ENCODE results near the gene HUNK. TPM values are rescaled to one million over a fixed set of nuclear protein-coding genes. Genes with fewer than 3 reads are reported as not detected.

Gene HUNK
- total RNA-seq, 1 experiment from 2014 or later: 7.0 TPM

DNA sequence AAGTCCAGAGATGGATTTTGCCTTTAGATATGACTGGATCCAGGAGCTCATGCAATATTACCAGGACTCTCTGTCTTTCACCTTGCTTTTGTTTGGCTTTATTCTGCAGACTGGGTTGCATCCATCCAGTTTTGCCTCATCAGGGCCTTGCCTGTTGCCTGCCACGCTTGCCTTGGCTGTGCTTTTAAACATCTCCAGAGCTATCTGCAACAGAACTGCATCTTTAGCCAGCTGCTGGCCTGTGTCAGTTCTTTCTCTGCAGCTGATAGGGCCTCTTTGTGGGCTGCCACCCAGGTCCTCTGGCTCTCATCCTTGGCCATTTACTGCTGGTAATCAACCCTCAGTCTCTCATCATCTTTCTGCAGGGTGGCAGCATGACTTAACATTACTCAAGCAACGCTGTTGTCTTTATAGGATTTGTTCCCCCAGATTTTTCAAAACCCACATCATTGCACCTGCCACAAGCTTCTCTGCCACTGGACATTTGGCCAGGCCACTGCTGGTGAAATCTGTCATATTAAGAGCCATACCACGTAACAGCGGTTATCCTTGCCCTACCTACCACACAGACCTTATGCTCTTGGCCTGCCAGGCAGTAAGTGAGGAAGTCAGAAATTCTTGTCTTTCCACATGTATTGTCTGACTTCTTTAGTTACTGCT lies 24.4 kb upstream of the HUNK start (continued):
- TF ChIP-seq, protein P1, sequence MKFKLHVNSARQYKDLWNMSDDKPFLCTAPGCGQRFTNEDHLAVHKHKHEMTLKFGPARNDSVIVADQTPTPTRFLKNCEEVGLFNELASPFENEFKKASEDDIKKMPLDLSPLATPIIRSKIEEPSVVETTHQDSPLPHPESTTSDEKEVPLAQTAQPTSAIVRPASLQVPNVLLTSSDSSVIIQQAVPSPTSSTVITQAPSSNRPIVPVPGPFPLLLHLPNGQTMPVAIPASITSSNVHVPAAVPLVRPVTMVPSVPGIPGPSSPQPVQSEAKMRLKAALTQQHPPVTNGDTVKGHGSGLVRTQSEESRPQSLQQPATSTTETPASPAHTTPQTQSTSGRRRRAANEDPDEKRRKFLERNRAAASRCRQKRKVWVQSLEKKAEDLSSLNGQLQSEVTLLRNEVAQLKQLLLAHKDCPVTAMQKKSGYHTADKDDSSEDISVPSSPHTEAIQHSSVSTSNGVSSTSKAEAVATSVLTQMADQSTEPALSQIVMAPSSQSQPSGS (CRISPR knock-in tag; IDR thresholded peaks at IDR 0.05; ENCODE audit: borderline replicate concordance, low read depth): no peak
- TF ChIP-seq, protein P2, sequence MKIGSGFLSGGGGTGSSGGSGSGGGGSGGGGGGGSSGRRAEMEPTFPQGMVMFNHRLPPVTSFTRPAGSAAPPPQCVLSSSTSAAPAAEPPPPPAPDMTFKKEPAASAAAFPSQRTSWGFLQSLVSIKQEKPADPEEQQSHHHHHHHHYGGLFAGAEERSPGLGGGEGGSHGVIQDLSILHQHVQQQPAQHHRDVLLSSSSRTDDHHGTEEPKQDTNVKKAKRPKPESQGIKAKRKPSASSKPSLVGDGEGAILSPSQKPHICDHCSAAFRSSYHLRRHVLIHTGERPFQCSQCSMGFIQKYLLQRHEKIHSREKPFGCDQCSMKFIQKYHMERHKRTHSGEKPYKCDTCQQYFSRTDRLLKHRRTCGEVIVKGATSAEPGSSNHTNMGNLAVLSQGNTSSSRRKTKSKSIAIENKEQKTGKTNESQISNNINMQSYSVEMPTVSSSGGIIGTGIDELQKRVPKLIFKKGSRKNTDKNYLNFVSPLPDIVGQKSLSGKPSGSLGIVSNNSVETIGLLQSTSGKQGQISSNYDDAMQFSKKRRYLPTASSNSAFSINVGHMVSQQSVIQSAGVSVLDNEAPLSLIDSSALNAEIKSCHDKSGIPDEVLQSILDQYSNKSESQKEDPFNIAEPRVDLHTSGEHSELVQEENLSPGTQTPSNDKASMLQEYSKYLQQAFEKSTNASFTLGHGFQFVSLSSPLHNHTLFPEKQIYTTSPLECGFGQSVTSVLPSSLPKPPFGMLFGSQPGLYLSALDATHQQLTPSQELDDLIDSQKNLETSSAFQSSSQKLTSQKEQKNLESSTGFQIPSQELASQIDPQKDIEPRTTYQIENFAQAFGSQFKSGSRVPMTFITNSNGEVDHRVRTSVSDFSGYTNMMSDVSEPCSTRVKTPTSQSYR (CRISPR knock-in tag; IDR thresholded peaks at IDR 0.05): no peak
- no peak for TF ChIP-seq ELF4 (CRISPR knock-in tag; IDR thresholded peaks at IDR 0.05; ENCODE audit: low read depth)
- no peak for TF ChIP-seq KAT7 (CRISPR knock-in tag; IDR thresholded peaks at IDR 0.05; ENCODE audit: borderline replicate concordance)
- TF ChIP-seq, protein P3, sequence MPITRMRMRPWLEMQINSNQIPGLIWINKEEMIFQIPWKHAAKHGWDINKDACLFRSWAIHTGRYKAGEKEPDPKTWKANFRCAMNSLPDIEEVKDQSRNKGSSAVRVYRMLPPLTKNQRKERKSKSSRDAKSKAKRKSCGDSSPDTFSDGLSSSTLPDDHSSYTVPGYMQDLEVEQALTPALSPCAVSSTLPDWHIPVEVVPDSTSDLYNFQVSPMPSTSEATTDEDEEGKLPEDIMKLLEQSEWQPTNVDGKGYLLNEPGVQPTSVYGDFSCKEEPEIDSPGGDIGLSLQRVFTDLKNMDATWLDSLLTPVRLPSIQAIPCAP (CRISPR knock-in tag; IDR thresholded peaks at IDR 0.05): no peak
- no peak for TF ChIP-seq NFYB (CRISPR knock-in tag; conservative IDR thresholded peaks at IDR 0.05; ENCODE audit: low read depth)
- TF ChIP-seq, protein P4, sequence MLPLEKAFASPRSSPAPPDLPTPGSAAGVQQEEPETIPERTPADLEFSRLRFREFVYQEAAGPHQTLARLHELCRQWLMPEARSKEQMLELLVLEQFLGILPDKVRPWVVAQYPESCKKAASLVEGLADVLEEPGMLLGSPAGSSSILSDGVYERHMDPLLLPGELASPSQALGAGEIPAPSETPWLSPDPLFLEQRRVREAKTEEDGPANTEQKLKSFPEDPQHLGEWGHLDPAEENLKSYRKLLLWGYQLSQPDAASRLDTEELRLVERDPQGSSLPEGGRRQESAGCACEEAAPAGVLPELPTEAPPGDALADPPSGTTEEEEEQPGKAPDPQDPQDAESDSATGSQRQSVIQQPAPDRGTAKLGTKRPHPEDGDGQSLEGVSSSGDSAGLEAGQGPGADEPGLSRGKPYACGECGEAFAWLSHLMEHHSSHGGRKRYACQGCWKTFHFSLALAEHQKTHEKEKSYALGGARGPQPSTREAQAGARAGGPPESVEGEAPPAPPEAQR (CRISPR knock-in tag; IDR thresholded peaks at IDR 0.05): no peak
- no peak for TF ChIP-seq ESRRA (CRISPR knock-in tag; IDR thresholded peaks at IDR 0.05; ENCODE audit: borderline replicate concordance)
- TF ChIP-seq ZNF121 (CRISPR knock-in tag; IDR thresholded peaks at IDR 0.05): no peak
- no peak for TF ChIP-seq ZNF396 (CRISPR knock-in tag; IDR thresholded peaks at IDR 0.05; ENCODE audit: borderline replicate concordance)
- no peak for TF ChIP-seq NFATC4 (CRISPR knock-in tag; IDR thresholded peaks at IDR 0.05)
- TF ChIP-seq GTF2I (CRISPR knock-in tag; conservative IDR thresholded peaks at IDR 0.05): no peak

DNA sequence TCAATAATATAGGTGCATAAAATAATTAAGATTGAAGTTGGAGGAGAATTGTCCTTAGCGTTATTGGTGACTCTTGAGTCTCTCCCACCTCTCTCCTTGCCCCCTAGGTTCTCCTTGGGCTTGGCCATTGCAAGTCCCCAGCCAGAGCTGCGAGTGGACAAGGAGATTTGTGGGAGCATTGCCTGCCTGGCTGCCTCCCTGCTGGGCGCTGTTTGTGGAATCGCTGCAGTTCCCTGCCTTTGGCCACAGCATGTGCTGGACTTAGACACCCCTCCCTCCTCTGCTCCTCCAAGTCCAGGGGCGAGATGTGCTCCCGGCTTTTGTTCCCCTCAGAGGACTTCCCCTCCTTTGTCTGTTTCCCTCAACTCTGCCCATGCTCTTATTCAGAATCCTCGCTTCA lies 21.9 kb upstream of the HUNK start:
- ATAC-seq (no peak), DNase-seq (ENCODE audit: low spot score) (no peak)
- Mint-ChIP-seq H3K4me3 (no peak overlapping the region), H3K36me3 (no peaks in the 10 kb centered on the region), H3K27me3 (ENCODE audit: low read depth) (no peaks in the 10 kb centered on the region), H3K4me1 (no peaks in the 10 kb centered on the region), H3K9me3 (peaks cover 13% of the 10 kb centered on the region; the same call in 1 of the 2 replicates), H3K27ac (no peak overlapping the region)
- ChIA-PET CTCF (no interaction called here), POLR2A (no interaction called here)
- TF ChIP-seq, protein P5, sequence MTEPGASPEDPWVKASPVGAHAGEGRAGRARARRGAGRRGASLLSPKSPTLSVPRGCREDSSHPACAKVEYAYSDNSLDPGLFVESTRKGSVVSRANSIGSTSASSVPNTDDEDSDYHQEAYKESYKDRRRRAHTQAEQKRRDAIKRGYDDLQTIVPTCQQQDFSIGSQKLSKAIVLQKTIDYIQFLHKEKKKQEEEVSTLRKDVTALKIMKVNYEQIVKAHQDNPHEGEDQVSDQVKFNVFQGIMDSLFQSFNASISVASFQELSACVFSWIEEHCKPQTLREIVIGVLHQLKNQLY (CRISPR knock-in tag; IDR thresholded peaks at IDR 0.05): no peak
- TF ChIP-seq, protein P6, sequence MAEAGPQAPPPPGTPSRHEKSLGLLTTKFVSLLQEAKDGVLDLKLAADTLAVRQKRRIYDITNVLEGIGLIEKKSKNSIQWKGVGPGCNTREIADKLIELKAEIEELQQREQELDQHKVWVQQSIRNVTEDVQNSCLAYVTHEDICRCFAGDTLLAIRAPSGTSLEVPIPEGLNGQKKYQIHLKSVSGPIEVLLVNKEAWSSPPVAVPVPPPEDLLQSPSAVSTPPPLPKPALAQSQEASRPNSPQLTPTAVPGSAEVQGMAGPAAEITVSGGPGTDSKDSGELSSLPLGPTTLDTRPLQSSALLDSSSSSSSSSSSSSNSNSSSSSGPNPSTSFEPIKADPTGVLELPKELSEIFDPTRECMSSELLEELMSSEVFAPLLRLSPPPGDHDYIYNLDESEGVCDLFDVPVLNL (CRISPR knock-in tag; IDR thresholded peaks at IDR 0.05; ENCODE audit: borderline replicate concordance, low read depth): no peak
- no peak for TF ChIP-seq ZNF423 (CRISPR knock-in tag; IDR thresholded peaks at IDR 0.05)
- TF ChIP-seq, protein P7, sequence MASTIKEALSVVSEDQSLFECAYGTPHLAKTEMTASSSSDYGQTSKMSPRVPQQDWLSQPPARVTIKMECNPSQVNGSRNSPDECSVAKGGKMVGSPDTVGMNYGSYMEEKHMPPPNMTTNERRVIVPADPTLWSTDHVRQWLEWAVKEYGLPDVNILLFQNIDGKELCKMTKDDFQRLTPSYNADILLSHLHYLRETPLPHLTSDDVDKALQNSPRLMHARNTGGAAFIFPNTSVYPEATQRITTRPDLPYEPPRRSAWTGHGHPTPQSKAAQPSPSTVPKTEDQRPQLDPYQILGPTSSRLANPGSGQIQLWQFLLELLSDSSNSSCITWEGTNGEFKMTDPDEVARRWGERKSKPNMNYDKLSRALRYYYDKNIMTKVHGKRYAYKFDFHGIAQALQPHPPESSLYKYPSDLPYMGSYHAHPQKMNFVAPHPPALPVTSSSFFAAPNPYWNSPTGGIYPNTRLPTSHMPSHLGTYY (CRISPR knock-in tag; IDR thresholded peaks at IDR 0.05): no peak
- TF ChIP-seq JAZF1 (CRISPR knock-in tag; IDR thresholded peaks at IDR 0.05): no peak
- TF ChIP-seq ZNF219 (CRISPR knock-in tag; IDR thresholded peaks at IDR 0.05; ENCODE audit: borderline replicate concordance): no peak
- TF ChIP-seq FOXK1 (CRISPR knock-in tag; IDR thresholded peaks at IDR 0.05): no peak
- TF ChIP-seq, protein P8, sequence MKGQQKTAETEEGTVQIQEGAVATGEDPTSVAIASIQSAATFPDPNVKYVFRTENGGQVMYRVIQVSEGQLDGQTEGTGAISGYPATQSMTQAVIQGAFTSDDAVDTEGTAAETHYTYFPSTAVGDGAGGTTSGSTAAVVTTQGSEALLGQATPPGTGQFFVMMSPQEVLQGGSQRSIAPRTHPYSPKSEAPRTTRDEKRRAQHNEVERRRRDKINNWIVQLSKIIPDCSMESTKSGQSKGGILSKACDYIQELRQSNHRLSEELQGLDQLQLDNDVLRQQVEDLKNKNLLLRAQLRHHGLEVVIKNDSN (CRISPR knock-in tag; IDR thresholded peaks at IDR 0.05): no peak
